HG03378 (cell line): Measurements from ENCODE around the gene OSTC.

Source experiments
- ATAC-seq: cut with Tn5 transposase; IDR thresholded peaks from one replicate; pipeline ENCODE4 v1.9.1; 2021; ENCODE audit warnings: mild to moderate bottlenecking, moderate library complexity; ENCODE audit not compliant: unreplicated experiment

The OSTC gene

DNA sequence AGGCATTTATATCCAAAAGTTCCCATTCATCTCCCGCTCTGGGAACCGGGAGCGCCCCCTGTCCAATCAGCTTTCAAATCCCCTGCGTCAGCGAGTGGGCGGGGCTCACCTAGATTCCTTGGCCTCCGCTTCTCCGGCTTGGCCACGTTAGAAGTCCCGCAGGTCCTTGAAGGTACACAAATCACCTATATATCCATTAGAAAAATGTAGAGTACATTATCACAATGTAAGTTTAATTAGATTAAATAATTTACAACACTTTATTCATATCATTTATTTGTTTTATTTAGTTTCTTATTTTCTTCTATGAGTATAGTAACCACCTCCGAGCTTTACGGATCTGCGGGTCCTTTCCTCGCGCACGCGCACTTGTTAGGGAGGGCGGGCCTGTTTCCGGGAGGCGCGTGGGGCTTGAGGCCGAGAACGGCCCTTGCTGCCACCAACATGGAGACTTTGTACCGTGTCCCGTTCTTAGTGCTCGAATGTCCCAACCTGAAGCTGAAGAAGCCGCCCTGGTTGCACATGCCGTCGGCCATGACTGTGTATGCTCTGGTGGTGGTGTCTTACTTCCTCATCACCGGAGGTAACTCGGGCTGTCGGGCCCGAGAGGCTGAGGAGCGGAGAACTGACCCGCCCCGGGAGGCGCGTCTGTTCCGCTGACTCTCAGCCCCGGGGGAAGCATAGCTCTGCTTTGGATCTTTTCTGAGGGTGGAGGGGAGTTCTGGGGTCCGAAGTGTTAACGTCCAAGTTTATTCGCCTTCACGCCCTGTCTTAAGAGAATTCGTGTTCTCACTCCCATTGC is at the start of gene OSTC:
Gene OSTC, plus strand, starts transcription at position 388 of the 802 bp plus-strand sequence. Its CDS starts 57 bp downstream, at position 445.
- ATAC-seq: peak; percentile 94

DNA sequence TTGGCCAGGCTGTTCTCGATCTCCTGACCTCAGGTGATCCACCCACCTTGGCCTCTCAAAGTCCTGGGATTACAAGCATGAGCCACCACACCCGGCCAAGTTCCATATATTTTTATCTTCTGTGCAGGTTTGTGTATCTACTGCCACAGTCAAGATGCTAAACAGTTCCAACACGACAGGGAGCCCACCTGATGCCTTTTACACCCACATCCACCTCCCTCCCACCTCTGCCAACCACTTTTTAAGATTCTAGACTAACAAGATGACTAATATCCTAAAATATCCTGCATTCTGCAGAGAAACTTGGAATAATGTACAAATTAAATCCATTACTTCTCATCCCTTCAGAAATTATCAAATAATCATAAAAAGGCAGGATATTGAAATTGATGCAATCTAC is 49.3 kb upstream of the OSTC start:
- ATAC-seq: no peak

GRCh38 chr4:108601532-108601931 is 48.9 kb upstream of the OSTC start:
- no peak for ATAC-seq

DNA sequence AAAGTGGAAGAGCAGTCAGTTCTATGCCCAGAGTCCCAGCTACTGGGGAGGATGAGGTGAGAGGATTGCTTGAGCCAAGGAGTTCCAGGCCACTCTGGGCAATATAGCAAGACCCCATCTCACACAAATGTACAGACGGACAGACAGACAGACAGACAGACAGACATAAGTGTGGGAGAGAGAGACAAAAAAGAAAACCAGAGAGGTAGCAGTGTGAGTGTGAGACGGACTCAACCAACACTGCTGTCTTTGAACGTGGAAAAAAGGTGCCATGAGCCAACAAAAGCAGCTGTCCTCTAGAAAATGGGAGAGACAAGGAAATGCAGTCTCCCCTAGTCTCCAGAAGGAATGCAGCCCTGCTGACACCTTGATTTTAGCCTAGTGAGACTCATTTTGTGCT is 48.2 kb upstream of the OSTC start:
- no peak for ATAC-seq

DNA sequence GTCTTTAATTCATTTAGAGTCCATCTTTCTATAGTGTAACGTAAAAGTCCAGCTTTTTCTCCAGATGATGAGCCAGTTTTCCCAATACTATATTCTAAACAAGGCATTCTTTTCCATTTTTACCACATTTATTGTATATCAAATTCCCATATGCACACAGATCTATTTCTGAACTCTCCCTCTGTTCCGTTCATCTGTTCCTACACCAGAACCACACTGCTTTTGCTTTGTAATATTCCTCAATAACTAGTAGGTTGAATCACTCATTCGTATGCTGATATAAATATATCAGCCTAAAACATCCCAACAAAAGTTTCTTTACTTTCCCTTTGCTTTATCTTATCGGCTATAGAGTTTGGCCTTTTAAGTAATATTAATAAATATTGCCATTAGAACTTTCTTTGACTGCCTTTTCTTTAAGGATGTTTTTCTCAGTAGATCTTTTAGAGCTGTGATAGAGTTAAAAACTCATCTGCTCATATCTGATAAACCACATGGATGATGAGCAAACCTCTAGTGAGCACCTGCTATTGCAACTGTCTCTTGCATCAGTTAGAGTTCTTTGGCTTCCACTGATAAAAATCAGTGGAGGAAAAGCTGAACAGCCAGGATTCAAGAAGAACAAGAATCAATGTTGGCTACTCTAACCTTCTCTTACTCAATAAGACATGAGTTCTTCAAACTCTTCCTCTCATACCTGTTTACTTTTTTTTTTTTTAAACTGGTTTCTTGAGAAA is 43.2 kb upstream of the OSTC start:
- ATAC-seq: no peak

DNA sequence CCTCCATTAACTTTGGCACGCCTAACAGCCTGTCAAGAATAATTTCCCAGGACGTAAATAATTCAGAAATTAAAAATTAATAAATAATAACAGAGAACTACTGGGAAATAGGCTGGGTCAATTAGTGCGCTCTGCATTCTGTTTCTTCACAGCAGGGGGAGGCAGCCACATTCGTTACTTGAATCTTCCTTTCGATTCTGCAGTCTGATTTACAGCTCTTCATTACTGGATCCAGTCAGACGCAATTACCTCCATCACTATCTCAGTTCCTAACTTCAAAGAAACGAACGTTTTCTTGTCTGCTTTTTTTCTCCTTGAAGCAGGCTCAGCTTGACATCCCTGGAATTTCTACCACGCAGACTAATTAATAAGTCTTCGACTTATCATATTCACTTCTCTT is 39.0 kb upstream of the OSTC start:
- no peak for ATAC-seq

GRCh38 chr4:108612365-108612764 is 38.0 kb upstream of the OSTC start:
- no peak for ATAC-seq

DNA sequence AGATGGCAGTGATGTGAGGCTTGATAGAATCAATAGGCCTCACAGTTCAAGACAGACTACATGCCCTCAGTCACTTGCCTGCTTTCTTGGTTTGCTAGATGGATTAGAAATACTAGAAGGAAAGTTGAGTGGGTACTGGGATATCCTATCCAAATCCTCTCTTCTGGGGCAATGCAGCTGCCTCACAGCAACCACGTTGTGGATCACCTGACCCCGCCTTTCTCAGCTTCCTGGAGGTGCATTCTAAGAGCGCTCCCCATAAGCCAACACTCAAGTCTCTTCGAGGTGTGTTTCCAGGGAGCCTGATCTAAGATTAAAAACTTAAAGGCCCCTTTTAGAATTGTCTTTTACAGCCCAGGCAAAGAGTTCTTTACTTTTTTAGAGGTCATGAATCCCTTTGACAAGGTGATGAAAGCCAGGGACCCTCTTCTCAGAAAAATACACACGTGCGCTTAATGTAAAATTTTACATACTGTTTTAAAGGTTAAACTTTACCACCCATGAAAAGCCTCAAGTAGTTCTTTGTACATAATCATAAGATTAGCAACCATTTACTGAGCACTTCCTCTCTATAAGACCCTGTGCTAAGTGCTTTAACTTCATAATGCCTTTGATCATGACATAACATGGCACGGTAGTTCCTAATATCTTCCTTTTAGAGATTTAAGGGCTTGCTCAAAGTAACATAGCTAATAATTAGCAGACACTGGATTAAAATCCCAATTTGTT is 30.9 kb upstream of the OSTC start:
- peak; percentile 9 for ATAC-seq

DNA sequence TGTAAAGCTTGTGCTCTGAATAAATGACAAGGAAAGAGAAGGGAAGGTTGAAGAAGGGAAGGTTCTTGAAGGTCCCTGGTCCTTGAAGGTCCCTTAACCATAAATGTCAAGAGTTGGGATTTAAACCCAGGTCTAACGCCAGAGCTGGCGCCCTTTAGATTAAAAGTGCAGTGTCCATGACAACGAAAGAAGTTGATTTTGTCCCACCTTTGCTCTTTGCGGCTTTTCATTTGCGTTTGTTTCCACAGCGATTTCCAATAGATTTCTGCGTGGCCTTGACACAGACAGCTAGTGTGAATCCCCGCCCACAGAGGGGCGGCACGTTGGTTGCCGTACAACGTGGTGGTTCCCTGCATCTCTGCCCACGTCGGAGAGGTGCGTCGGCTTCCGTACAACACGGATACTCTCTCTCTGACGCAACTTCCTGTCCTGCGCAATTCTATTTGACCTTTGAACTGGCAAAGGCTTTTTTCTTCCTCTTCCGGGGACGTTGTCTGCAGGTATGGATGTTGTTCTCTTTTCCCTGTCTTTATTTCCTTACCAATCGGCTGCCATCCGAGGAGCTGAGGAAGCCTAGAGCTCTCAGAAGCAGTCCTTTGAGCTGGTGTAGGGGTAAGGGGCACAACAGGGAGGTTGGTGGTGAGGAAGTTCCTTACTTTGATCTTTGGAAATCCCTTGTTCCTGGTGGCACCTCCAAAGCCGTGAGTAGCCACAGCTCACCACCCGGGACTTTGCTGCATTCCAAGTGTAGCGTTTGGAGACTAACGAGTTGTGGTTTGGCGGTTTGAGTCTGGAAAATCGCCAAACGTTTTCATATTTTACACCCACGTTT is 30.1 kb upstream of the OSTC start, which contains the start of gene RPL34:
Gene RPL34, plus strand, starts transcription at position 476 of the 832 bp plus-strand sequence. CDS start 1,384 bp downstream, outside the sequence.
- ATAC-seq: peak; percentile 99

DNA sequence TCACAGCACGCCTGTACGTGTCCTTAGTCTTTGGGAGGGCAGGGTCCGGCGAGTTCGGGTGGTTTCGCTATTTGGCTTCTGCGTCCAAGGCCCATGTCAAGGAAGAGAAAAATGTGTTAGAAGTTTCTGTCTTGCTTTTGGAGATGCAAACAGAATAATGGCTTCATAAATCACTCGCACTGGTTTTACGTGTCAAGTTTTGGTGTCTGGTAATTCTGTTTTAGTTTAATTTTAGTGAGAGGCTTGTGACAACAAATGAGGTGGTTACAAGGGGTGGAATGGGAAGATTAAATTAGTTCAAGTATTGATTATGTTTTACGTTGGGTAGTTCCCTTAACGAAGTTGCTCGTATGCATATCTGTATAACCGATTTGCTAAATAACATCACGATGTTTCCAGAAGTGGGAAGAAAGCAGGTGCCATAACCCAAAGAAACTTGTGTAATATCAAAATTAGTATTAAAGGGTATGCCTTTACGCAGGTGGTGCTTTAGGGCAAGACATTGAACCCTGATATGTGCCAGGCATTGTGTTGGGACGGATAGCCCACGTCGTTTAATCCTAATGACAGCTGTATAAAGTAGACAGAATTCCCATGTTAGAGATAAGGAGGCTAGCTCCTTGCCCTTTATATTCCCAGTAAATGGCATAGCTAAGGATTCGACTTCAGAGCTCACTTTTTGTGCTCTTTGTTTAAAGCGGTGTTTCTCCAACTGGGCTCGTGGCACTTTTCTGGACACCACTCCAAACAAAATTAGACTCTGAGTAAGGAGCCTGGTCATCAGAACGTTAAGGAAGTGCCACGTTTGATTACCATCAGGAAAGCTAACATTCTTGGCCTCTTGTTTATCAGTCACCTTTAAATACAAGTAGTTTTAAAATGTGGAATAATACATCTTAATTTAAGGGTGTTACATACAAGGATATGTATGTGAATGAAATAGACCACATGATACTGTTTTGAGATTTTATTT is 29.2 kb upstream of the OSTC start:
- ATAC-seq: no peak

DNA sequence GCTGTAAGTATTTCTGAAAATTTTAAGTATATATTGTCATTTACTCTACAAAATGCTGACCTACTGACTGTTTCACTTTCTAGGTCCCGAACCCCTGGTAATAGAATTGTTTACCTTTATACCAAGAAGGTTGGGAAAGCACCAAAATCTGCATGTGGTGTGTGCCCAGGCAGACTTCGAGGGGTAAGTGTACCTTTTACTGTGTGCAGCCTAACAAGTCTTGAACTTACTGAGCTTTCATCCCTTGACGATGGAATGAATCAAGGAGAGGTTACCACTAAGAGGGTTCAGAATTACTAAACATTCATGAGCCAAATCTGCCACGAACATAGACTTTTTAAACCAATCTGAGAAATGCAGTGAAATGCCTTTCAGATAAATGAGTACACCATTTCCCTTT is 28.4 kb upstream of the OSTC start:
- ATAC-seq: no peak

DNA sequence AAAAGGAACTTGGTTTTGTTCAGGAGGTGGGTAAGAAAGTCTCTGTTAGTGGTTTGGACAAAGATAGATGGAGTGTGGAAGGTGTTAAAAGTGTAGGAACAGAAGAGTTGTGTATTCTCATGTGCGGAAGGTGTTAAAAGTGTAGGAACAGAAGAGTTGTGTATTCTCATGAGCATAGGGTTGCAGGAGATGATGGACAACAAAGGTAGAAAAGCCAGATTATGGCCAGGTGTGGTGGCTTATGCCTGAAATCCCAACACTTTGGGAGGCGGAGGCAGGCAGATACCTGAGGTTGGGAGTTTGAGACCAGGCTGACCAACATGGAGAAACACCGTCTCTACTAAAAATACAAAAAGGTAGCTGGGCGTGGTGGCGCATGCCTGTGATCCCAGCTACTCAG is 27.6 kb upstream of the OSTC start:
- ATAC-seq: no peak

DNA sequence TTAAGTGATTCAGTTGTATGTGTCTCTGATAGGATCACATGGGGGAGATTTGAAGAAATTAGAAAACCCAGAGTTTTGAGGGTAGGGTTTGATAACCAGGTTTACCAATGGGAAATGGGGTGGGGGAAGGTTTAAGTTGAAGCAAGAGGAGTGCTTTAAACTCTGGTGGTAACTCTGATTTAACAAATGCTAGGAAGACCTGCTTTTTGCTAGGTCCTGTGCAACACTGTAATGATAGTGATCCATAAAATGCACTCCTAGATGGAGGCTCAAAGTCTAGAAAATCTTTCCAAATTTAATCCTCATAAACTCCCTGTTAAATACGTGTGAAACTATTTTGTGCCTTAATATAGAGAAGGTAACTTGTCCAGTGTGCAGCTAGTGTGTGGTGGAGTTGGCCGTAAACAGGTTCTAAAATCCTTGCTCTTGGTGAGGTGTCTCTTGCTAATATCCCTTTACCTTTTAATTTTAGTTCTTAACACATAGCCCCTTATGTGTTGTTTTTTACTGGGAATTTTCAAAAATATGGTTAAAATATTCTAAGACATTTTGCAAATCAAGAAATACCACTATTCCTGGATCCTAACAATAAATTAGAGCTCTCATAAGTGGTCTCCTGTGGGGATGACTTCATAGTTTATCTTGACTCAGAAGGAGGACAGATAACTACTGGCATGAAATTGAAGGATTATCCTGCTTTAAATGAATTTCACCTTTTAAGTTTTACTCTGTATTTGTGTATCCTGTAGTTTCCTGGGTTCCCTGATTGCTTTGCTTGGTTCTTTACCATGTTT is 25.9 kb upstream of the OSTC start:
- ATAC-seq: no peak

DNA sequence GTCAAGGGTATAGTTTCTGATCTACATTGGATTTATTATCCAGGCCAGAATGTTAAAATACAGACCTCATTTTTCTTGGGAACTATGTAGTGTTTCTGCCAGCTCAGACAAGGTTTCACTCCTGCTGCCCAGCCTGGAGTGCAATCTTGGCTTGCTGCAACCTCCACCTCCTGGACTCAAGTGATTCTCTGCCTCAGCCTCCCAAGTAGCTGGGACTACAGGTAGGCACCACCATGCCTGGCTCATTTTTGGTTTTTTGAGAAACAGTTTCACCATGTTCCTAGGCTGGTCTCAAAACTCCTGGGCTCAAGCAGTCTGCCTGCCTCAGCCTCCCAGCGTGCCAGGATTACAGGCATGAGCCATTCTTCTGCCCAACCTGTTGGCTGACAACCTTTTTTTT is 24.3 kb upstream of the OSTC start:
- no peak for ATAC-seq

DNA sequence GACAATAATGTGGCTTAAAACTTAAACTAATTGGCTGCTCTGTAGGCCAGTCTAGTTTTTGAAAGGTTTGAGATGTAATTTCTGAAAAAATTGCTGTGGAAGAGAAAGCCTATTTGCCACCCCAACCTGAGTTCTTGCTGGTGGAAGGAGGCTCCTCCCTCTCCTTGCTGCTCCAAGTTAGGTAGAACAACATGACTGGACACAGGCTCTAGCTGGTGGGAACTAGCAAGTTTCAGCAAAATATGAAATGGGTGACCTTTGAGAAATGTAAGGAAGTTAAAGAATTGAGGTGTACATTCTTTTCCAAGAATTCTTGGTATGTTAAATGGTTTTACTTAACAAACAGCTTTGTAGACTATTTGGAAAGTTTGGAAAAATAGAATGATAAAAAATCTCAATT is 22.0 kb upstream of the OSTC start:
- no peak for ATAC-seq

DNA sequence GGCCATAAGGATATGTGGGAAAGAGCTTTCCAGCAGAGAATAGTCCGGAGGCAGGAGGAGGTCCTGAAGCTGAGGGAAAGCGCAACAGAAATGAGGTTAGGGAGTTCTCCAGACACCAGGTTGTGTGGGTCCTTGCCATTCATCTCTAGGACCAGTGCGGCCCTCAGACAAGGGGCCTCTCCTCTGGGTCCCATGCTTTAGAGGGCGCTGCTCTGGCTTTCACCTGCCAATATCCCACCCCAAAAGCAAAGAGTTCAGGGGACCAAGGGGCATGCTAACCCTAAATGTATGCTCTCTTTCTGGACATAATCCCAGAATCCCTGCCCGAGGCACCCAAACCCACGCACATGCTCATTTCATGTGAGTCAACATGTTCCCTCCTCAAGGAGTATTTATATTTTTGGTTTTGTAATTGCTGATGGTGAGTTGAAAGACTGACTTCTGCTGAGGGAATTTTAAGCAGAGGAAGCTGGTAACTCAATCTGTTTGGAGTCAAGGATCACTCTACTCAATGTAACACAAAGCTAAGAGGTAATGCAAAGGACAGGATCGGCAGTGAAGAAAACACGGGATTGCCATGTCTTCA is 15.2 kb upstream of the OSTC start:
- no peak for ATAC-seq

- no peak for ATAC-seq
Measured at GRCh38 chr4:108636246-108636645, 14.2 kb upstream of the OSTC start.

GRCh38 chr4:108637856-108638255 is 12.5 kb upstream of the OSTC start:
- ATAC-seq: no peak
